HEK293 (cell line): ENCODE data around the gene RIC8B.

Experiments
- CTCF ChIA-PET: fragments of 350-600 bp; formaldehyde crosslinking; extraction: SDS; loops from one replicate; lab custom pipeline; 2021; ENCODE audit warnings: antibody characterized with exemption; lab: Yijun Ruan, JAX
- POLR2A ChIA-PET: fragments of 300-600 bp; formaldehyde crosslinking; extraction: SDS; loops from one replicate; lab custom pipeline; 2020; ENCODE audit warnings: antibody characterized with exemption, inconsistent platforms; lab: Yijun Ruan, JAX
- H3K27ac ChIP-seq: fragments of 200-500 bp; sonication (Bioruptor generic); 2 replicates; pipeline ENCODE4 v1.5.1; 2014; ENCODE audit warnings: low read depth, low read length, control low read depth, inconsistent platforms; ENCODE audit errors: extremely low read depth
- H3K36me3 ChIP-seq, 2 experiments: fragments of 200-500 bp in 1 of 2; sonication (Bioruptor generic) in 1 of 2; 1 replicate in 1 of 2; 2 replicates in 1 of 2; pipeline ENCODE4 v1.5.1; 2014 to 2017; ENCODE audit warnings: inconsistent platforms in 2 of 2, low read length in 2 of 2; ENCODE audit not compliant: control insufficient read depth in 2 of 2, insufficient read depth in 1 of 2
- H3K4me1 ChIP-seq: fragments of 200-500 bp; sonication (Bioruptor generic); 2 replicates; pipeline ENCODE4 v1.5.1; 2014; ENCODE audit warnings: mild to moderate bottlenecking, low read length, inconsistent platforms; ENCODE audit not compliant: control insufficient read depth, insufficient read depth
- H3K4me3 ChIP-seq: 2 replicates; pipeline ENCODE4 v1.5.1; 2011; ENCODE audit warnings: low read depth, mild to moderate bottlenecking, control low read depth, low read length, moderate library complexity
- H3K9me3 ChIP-seq: fragments of 200-500 bp; sonication (Bioruptor generic); 2 replicates; pipeline ENCODE4 v1.5.1; 2014; ENCODE audit warnings: low read depth, low read length, inconsistent platforms; ENCODE audit not compliant: control insufficient read depth, insufficient read depth
- KLF1 ChIP-seq: fragments of 450-650 bp; formaldehyde crosslinking; IDR thresholded peaks from 2 replicates; pipeline ENCODE4 v1.5.1; 2016; ENCODE audit warnings: missing biosample characterization, missing genetic modification characterization
- KLF8 ChIP-seq: fragments of 450-650 bp; formaldehyde crosslinking; IDR thresholded peaks from 2 replicates; pipeline ENCODE4 v1.5.1; 2016; ENCODE audit warnings: missing biosample characterization, missing genetic modification characterization
- PBX3 ChIP-seq: sonication (generic); formaldehyde crosslinking; IDR thresholded peaks from 2 replicates; pipeline ENCODE4 v1.8.1; 2022; ENCODE audit warnings: mild to moderate bottlenecking, moderate library complexity, missing genetic modification reagents
- TCF7L2 ChIP-seq: IDR thresholded peaks from 2 replicates; pipeline ENCODE4 v1.6.1; 2011; ENCODE audit warnings: low read depth, mild to moderate bottlenecking, inconsistent platforms, low read length, moderate library complexity, borderline replicate concordance
- ZBTB7A ChIP-seq: fragments of 450-650 bp; formaldehyde crosslinking; IDR thresholded peaks from 2 replicates; pipeline ENCODE4 v1.5.1; 2016; ENCODE audit warnings: low read depth, missing biosample characterization, missing genetic modification characterization
- ZFP37 ChIP-seq: fragments of 450-650 bp; formaldehyde crosslinking; IDR thresholded peaks from 2 replicates; pipeline ENCODE4 v1.5.1; 2016; ENCODE audit warnings: missing biosample characterization, missing genetic modification characterization
- ZNF132 ChIP-seq: fragments of 450-650 bp; formaldehyde crosslinking; IDR thresholded peaks from 2 replicates; pipeline ENCODE4 v1.5.1; 2017; ENCODE audit warnings: missing biosample characterization, missing genetic modification characterization, borderline replicate concordance
- ZNF175 ChIP-seq: fragments of 450-650 bp; formaldehyde crosslinking; IDR thresholded peaks from 2 replicates; pipeline ENCODE4 v1.5.1; 2016; ENCODE audit warnings: missing biosample characterization, missing genetic modification characterization
- ZNF18 ChIP-seq: fragments of 450-650 bp; formaldehyde crosslinking; IDR thresholded peaks from 2 replicates; pipeline ENCODE4 v1.5.1; 2016; ENCODE audit warnings: missing biosample characterization, missing genetic modification characterization
- ZNF2 ChIP-seq: fragments of 450-650 bp; formaldehyde crosslinking; IDR thresholded peaks from 2 replicates; pipeline ENCODE4 v1.5.1; 2016; ENCODE audit warnings: missing biosample characterization, missing genetic modification characterization
- ZNF221 ChIP-seq: fragments of 450-650 bp; formaldehyde crosslinking; IDR thresholded peaks from 2 replicates; pipeline ENCODE4 v1.5.1; 2017; ENCODE audit warnings: missing biosample characterization, missing genetic modification characterization, borderline replicate concordance
- ZNF239 ChIP-seq: fragments of 450-650 bp; formaldehyde crosslinking; IDR thresholded peaks from 2 replicates; pipeline ENCODE4 v1.5.1; 2016; ENCODE audit warnings: missing biosample characterization, missing genetic modification characterization
- ZNF248 ChIP-seq: fragments of 450-650 bp; formaldehyde crosslinking; IDR thresholded peaks from 2 replicates; pipeline ENCODE4 v1.5.1; 2017; ENCODE audit warnings: missing biosample characterization, missing genetic modification characterization
- ZNF266 ChIP-seq: fragments of 450-650 bp; formaldehyde crosslinking; IDR thresholded peaks from 2 replicates; pipeline ENCODE4 v1.5.1; 2016; ENCODE audit warnings: missing biosample characterization, missing genetic modification characterization, low read depth
- ZNF350 ChIP-seq: fragments of 450-650 bp; formaldehyde crosslinking; IDR thresholded peaks from 2 replicates; pipeline ENCODE4 v1.5.0; 2017; ENCODE audit warnings: missing biosample characterization, mild to moderate bottlenecking, missing genetic modification characterization
- ZNF394 ChIP-seq: fragments of 450-650 bp; formaldehyde crosslinking; IDR thresholded peaks from 2 replicates; pipeline ENCODE4 v1.5.1; 2016; ENCODE audit warnings: missing biosample characterization, missing genetic modification characterization, mild to moderate bottlenecking, moderate library complexity, borderline replicate concordance
- ZNF416 ChIP-seq: fragments of 450-650 bp; formaldehyde crosslinking; IDR thresholded peaks from 2 replicates; pipeline ENCODE4 v1.5.1; 2016; ENCODE audit warnings: missing biosample characterization, missing genetic modification characterization
- ZNF501 ChIP-seq: fragments of 450-650 bp; formaldehyde crosslinking; IDR thresholded peaks from 2 replicates; pipeline ENCODE4 v1.5.1; 2016; ENCODE audit warnings: missing biosample characterization, missing genetic modification characterization
- ZNF561 ChIP-seq: fragments of 450-650 bp; IDR thresholded peaks from 2 replicates; pipeline ENCODE4 v1.5.1; 2018; ENCODE audit warnings: missing biosample characterization, missing genetic modification characterization, borderline replicate concordance
- ZNF571 ChIP-seq: fragments of 450-650 bp; formaldehyde crosslinking; IDR thresholded peaks from 2 replicates; pipeline ENCODE4 v1.5.0; 2017; ENCODE audit warnings: missing biosample characterization, missing genetic modification characterization
- ZNF585B ChIP-seq: fragments of 450-650 bp; formaldehyde crosslinking; IDR thresholded peaks from 2 replicates; pipeline ENCODE4 v1.5.1; 2016; ENCODE audit warnings: missing biosample characterization, missing genetic modification characterization
- ZNF621 ChIP-seq: fragments of 450-650 bp; formaldehyde crosslinking; IDR thresholded peaks from 2 replicates; pipeline ENCODE4 v1.5.1; 2017; ENCODE audit warnings: missing biosample characterization, missing genetic modification characterization
- ZNF664 ChIP-seq: fragments of 450-650 bp; formaldehyde crosslinking; IDR thresholded peaks from 2 replicates; pipeline ENCODE4 v1.5.1; 2016; ENCODE audit warnings: missing biosample characterization, missing genetic modification characterization
- ZNF707 ChIP-seq: fragments of 450-650 bp; formaldehyde crosslinking; IDR thresholded peaks from 2 replicates; pipeline ENCODE4 v1.5.1; 2016; ENCODE audit warnings: missing biosample characterization, missing genetic modification characterization
- ZNF837 ChIP-seq: fragments of 450-650 bp; formaldehyde crosslinking; IDR thresholded peaks from 2 replicates; pipeline ENCODE4 v1.5.1; 2016; ENCODE audit warnings: missing biosample characterization, missing genetic modification characterization
- ZSCAN4 ChIP-seq: fragments of 450-650 bp; formaldehyde crosslinking; IDR thresholded peaks from 2 replicates; pipeline ENCODE4 v1.5.1; 2017; ENCODE audit warnings: missing biosample characterization, missing genetic modification characterization
- TF ChIP-seq, protein P1 (sequence below): fragments of 450-650 bp; formaldehyde crosslinking; IDR thresholded peaks from 2 replicates; pipeline ENCODE4 v1.5.1; 2016; ENCODE audit warnings: missing biosample characterization, missing genetic modification characterization
- TF ChIP-seq, protein P2 (sequence below): fragments of 450-650 bp; formaldehyde crosslinking; IDR thresholded peaks from 2 replicates; pipeline ENCODE4 v1.5.1; 2016; ENCODE audit warnings: missing biosample characterization, missing genetic modification characterization

Gene RIC8B, protein sequence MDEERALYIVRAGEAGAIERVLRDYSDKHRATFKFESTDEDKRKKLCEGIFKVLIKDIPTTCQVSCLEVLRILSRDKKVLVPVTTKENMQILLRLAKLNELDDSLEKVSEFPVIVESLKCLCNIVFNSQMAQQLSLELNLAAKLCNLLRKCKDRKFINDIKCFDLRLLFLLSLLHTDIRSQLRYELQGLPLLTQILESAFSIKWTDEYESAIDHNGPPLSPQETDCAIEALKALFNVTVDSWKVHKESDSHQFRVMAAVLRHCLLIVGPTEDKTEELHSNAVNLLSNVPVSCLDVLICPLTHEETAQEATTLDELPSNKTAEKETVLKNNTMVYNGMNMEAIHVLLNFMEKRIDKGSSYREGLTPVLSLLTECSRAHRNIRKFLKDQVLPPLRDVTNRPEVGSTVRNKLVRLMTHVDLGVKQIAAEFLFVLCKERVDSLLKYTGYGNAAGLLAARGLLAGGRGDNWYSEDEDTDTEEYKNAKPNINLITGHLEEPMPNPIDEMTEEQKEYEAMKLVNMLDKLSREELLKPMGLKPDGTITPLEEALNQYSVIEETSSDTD

DNA sequence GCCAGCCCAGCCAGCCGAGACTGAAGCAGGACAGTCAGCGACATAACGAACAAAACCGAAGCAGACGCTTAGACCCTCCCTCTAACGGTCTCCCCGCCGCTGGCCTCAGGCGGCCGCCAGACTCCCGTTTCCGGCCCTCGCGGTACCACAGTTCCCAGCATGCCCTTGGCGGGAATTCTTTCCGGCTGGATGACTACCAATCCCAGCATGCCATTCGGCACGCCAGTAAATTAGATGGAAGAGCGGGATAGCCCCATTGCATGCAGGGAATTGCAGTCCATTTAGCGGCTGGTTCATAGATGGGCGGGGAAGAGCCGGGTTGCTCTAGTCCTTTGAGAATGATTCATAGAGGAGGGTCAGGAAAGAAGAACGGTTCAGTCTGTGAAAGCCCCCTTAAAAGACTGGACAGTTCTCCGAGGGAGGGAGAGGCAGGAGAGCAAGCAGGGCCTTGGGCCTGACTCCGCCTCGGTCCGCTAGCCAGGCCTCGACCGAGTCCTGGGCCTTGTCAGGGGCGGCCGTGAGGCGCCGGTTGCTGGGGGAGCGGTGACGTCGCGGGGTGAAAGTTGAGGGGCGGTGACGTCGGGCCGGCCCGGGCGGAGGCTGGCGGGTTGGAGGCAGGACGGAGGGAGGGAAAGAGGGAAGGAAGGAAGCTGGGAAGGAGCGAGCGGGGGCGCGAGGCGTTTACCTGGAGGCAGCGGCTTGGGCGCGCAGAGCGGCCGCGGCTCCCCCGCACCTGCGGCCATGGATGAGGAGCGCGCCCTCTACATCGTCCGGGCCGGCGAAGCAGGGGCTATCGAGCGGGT is at the start of gene RIC8B:
Gene RIC8B (plus strand): TSS at position 678 of the 803 bp plus-strand sequence. CDS start 64 bp downstream, at position 742.
- no peaks in the 10 kb centered on the region for H3K4me1 ChIP-seq
- POLR2A ChIA-PET: interaction anchor here (0.6 to 0.8 kb wide), 2 partner anchors 16 to 138 kb away, joined by 3 read pairs; no protein-coding TSS in a partner anchor
- peak within 1 kb of the TSS; percentile 89 for H3K27ac ChIP-seq
- CTCF ChIA-PET: no interaction called here
- H3K36me3 ChIP-seq: no peaks in the 10 kb centered on the region
- no peaks in the 10 kb centered on the region for H3K9me3 ChIP-seq
- H3K4me3 ChIP-seq: peak within 1 kb of the TSS; percentile 78
- TF ChIP-seq ZBTB7A (tag by site-specific recombination): peak; percentile 64; the same call in 1 of the 2 replicates
- TF ChIP-seq ZNF394: peak; percentile 54; the same call in 1 of the 2 replicates
- no peak for TF ChIP-seq ZNF248
- TF ChIP-seq ZNF621 (tag by site-specific recombination): no peak
- TF ChIP-seq ZNF266: no peak
- peak; percentile 46; the same call in 1 of the 2 replicates for TF ChIP-seq ZFP37 (tag by site-specific recombination)
- TF ChIP-seq ZNF664 (tag by site-specific recombination): no peak
- TF ChIP-seq TCF7L2: no peak
- no peak for TF ChIP-seq ZNF175
- TF ChIP-seq ZNF585B: no peak
- TF ChIP-seq, protein P1, sequence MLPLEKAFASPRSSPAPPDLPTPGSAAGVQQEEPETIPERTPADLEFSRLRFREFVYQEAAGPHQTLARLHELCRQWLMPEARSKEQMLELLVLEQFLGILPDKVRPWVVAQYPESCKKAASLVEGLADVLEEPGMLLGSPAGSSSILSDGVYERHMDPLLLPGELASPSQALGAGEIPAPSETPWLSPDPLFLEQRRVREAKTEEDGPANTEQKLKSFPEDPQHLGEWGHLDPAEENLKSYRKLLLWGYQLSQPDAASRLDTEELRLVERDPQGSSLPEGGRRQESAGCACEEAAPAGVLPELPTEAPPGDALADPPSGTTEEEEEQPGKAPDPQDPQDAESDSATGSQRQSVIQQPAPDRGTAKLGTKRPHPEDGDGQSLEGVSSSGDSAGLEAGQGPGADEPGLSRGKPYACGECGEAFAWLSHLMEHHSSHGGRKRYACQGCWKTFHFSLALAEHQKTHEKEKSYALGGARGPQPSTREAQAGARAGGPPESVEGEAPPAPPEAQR (tag by site-specific recombination): no peak
- no peak for TF ChIP-seq ZNF221
- TF ChIP-seq KLF1 (tag by site-specific recombination): peak; percentile 90
- TF ChIP-seq PBX3 (CRISPR knock-in tag): 0 out of 2 replicates have a peak, but pooled peaks have one; percentile 31
- TF ChIP-seq ZNF837 (tag by site-specific recombination): no peak
- TF ChIP-seq, protein P2, sequence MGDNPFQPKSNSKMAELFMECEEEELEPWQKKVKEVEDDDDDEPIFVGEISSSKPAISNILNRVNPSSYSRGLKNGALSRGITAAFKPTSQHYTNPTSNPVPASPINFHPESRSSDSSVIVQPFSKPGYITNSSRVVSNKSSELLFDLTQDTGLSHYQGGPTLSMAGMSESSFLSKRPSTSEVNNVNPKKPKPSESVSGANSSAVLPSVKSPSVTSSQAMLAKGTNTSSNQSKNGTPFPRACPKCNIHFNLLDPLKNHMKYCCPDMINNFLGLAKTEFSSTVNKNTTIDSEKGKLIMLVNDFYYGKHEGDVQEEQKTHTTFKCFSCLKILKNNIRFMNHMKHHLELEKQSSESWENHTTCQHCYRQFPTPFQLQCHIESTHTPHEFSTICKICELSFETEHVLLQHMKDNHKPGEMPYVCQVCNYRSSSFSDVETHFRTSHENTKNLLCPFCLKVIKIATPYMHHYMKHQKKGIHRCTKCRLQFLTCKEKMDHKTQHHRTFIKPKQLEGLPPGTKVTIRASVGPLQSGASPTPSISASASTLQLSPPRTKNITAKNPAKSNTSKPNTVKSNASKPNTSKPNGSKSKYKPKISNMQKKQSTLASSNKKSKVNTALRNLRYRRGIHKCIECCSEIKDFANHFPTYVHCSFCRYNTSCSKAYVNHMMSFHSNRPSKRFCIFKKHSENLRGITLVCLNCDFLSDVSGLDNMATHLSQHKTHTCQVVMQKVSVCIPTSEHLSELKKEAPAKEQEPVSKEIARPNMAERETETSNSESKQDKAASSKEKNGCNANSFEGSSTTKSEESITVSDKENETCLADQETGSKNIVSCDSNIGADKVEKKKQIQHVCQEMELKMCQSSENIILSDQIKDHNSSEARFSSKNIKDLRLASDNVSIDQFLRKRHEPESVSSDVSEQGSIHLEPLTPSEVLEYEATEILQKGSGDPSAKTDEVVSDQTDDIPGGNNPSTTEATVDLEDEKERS (tag by site-specific recombination): no peak
- TF ChIP-seq ZNF18: no peak
- TF ChIP-seq ZNF571: no peak
- TF ChIP-seq ZNF239: no peak
- TF ChIP-seq ZNF416 (tag by site-specific recombination): no peak
- TF ChIP-seq ZNF350: no peak
- TF ChIP-seq ZSCAN4 (tag by site-specific recombination): no peak
- TF ChIP-seq ZNF501: peak; percentile 91; the same call in 1 of the 2 replicates
- TF ChIP-seq KLF8 (tag by site-specific recombination): peak; percentile 94
- no peak for TF ChIP-seq ZNF132 (tag by site-specific recombination)
- no peak for TF ChIP-seq ZNF707
- 0 out of 2 replicates have a peak, but pooled peaks have one; percentile 18 for TF ChIP-seq ZNF561
- peak; percentile 50; the same call in 1 of the 2 replicates for TF ChIP-seq ZNF2 (tag by site-specific recombination)
